IPS-20b (cell line): ENCODE results near the gene ZBTB2.
"Not testable (repeated sequence)": the region's sequence is repeated elsewhere in the genome, so short reads cannot be mapped to it uniquely, and the experiment has no call there.

ENCODE experiments used
- H3K27ac ChIP-seq: one replicate; pipeline ENCODE4 v1.5.1; 2013; ENCODE audit warnings: low read length
- H3K27me3 ChIP-seq: 2 replicates; pipeline ENCODE4 v1.6.1; 2013; ENCODE audit warnings: mild to moderate bottlenecking, low read length, inconsistent platforms; ENCODE audit not compliant: insufficient read depth
- H3K36me3 ChIP-seq: 2 replicates; pipeline ENCODE4 v1.6.1; 2013; ENCODE audit warnings: low read depth, mild to moderate bottlenecking, inconsistent platforms, low read length, moderate library complexity; ENCODE audit not compliant: insufficient read depth
- H3K4me1 ChIP-seq: 2 replicates; pipeline ENCODE4 v1.6.1; 2013; ENCODE audit warnings: mild to moderate bottlenecking, control low read depth, inconsistent platforms, low read length, moderate library complexity; ENCODE audit not compliant: insufficient read depth
- H3K4me3 ChIP-seq: 2 replicates; pipeline ENCODE4 v1.5.1; 2013; ENCODE audit warnings: mild to moderate bottlenecking, low read length, inconsistent platforms
- H3K9ac ChIP-seq: 2 replicates; pipeline ENCODE4 v1.6.1; 2013; ENCODE audit warnings: low read depth, mild to moderate bottlenecking, inconsistent platforms, low read length, moderate library complexity
- H3K9me3 ChIP-seq: 2 replicates; pipeline ENCODE4 v1.6.1; 2013; ENCODE audit warnings: mild to moderate bottlenecking, low read depth, low read length, inconsistent platforms; ENCODE audit not compliant: insufficient read depth

The ZBTB2 gene

DNA sequence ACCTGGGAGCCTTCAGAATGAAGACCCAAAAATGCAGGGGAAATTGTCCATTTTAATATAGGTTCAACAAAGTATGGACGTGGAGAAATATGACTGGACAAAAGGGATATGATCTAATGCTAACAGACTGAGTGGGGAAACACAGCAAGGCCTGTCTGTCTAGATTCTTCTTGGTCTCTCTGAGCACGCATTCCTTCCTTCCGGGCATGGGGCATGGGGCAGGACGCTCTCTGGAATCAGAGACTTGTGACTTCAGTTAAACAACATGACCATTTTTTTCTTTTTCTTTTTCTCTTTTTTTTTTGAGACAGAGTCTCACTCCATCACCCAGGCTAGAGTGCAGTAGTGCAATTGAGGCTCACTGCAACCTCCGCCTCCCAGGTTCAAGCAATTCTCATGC, 31.9 kb downstream of the ZBTB2 start:
- Histone ChIP-seq H3K36me3 (peaks cover 35% of the 10 kb centered on the region; the same call in 1 of the 2 replicates), H3K27me3 (no peaks in the 10 kb centered on the region), H3K9me3 (no peaks in the 10 kb centered on the region), H3K27ac (no peak overlapping the region), H3K4me1 (no peaks in the 10 kb centered on the region), H3K9ac (no peak overlapping the region), H3K4me3 (no peak overlapping the region)

GRCh38 chr6:151358475-151358874, 32.9 kb downstream of the ZBTB2 start:
- Histone ChIP-seq H3K9me3 (no peaks in the 10 kb centered on the region), H3K27me3 (no peaks in the 10 kb centered on the region), H3K36me3 (peaks cover 35% of the 10 kb centered on the region; the same call in 1 of the 2 replicates), H3K27ac (no peak overlapping the region), H3K4me1 (no peaks in the 10 kb centered on the region), H3K4me3 (no peak overlapping the region), H3K9ac (no peak overlapping the region)

DNA sequence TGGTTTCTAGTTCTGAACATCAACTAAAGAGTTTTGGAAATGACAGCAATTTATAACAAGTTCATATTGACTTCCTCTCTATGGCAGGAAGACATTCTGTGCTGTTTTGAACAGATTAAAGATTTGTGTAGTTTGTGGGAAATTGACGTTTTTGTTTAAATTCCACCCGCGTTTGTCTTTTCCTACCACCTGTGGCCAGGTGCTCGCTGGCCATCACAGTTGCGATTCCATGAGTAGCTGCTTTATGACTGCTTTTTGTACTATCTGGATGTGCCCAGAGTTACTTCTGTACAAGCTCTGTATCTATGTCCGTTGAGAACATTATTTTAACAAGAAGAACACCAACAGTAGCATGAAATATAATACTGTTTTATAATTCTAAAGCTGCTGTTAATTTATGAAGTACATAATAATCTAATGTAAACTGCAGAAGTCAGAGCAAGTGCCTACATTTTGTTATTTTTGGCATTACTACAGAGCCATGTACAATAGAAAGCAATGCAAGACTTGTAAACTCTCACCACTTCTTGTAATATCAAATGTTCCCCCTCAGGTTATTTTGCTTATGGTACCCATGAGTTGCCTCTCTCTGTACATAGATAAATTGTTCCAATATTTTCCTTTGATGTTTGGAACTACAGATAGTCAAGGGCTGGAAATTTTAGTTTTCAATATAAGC, 33.5 kb downstream of the ZBTB2 start:
- peaks cover 35% of the 10 kb centered on the region; the same call in 1 of the 2 replicates for H3K36me3 ChIP-seq
- H3K4me1 ChIP-seq, result no peaks in the 10 kb centered on the region
- H3K4me3 ChIP-seq, result no peak overlapping the region
- H3K27ac ChIP-seq, result no peak overlapping the region
- no peak overlapping the region for H3K9ac ChIP-seq
- H3K9me3 ChIP-seq, result no peaks in the 10 kb centered on the region
- no peaks in the 10 kb centered on the region for H3K27me3 ChIP-seq

GRCh38 chr6:151356983-151357382, 34.4 kb downstream of the ZBTB2 start:
- not testable (repeated sequence) for H3K9ac ChIP-seq, H3K4me1 ChIP-seq, H3K27me3 ChIP-seq, H3K9me3 ChIP-seq, H3K4me3 ChIP-seq, H3K27ac ChIP-seq
- H3K36me3 ChIP-seq, result peaks cover 39% of the 10 kb centered on the region; the same call in 1 of the 2 replicates

DNA sequence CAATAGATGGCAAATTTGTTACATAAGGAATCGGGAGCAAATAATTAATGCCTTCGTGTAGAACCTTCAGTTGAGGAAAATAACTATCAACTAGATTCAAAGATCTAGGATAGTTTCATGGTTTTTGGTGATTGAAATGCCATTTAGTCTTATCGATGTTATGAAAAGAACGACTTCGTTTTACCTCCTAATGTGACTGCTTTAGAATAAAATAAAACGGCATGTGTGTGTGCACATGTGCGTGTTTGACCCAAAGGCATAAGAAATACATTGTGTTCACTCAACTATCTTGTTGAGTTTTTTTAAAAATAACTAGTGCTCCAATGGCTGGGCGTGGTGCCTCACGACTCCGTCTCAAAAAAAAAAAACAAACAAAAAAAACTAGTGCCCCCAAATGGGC, 37.6 kb downstream of the ZBTB2 start:
- no peak overlapping the region for H3K9ac ChIP-seq
- no peak overlapping the region for H3K4me3 ChIP-seq
- H3K9me3 ChIP-seq, result no peaks in the 10 kb centered on the region
- no peaks in the 10 kb centered on the region for H3K27me3 ChIP-seq
- no peak overlapping the region for H3K27ac ChIP-seq
- H3K4me1 ChIP-seq, result no peaks in the 10 kb centered on the region
- H3K36me3 ChIP-seq, result peaks cover 36% of the 10 kb centered on the region; the same call in 1 of the 2 replicates

DNA sequence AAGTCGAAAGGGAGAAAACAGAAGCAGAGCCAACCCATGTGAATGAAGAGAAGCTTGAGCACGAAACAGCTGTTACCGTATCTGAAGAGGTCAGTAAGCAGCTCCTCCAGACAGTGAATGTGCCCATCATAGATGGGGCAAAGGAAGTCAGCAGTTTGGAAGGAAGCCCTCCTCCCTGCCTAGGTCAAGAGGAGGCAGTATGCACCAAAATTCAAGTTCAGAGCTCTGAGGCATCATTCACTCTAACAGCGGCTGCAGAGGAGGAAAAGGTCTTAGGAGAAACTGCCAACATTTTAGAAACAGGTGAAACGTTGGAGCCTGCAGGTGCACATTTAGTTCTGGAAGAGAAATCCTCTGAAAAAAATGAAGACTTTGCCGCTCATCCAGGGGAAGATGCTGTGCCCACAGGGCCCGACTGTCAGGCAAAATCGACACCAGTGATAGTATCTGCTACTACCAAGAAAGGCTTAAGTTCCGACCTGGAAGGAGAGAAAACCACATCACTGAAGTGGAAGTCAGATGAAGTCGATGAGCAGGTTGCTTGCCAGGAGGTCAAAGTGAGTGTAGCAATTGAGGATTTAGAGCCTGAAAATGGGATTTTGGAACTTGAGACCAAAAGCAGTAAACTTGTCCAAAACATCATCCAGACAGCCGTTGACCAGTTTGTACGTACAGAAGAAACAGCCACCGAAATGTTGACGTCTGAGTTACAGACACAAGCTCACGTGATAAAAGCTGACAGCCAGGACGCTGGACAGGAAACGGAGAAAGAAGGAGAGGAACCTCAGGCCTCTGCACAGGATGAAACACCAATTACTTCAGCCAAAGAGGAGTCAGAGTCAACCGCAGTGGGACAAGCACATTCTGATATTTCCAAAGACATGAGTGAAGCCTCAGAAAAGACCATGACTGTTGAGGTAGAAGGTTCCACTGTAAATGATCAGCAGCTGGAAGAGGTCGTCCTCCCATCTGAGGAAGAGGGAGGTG, 38.7 kb downstream of the ZBTB2 start:
- H3K27me3 ChIP-seq, result no peaks in the 10 kb centered on the region
- H3K4me3 ChIP-seq, result no peak overlapping the region
- H3K27ac ChIP-seq, result no peak overlapping the region
- no peaks in the 10 kb centered on the region for H3K9me3 ChIP-seq
- no peak overlapping the region for H3K9ac ChIP-seq
- peaks cover 36% of the 10 kb centered on the region; the same call in 1 of the 2 replicates for H3K36me3 ChIP-seq
- H3K4me1 ChIP-seq, result no peaks in the 10 kb centered on the region

DNA sequence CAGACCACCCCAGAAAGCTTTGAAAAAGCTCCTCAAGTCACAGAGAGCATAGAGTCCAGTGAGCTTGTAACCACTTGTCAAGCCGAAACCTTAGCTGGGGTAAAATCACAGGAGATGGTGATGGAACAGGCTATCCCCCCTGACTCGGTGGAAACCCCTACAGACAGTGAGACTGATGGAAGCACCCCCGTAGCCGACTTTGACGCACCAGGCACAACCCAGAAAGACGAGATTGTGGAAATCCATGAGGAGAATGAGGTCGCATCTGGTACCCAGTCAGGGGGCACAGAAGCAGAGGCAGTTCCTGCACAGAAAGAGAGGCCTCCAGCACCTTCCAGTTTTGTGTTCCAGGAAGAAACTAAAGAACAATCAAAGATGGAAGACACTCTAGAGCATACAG, 39.6 kb downstream of the ZBTB2 start:
- no peak overlapping the region for H3K27ac ChIP-seq
- no peaks in the 10 kb centered on the region for H3K9me3 ChIP-seq
- peaks cover 29% of the 10 kb centered on the region; the same call in 1 of the 2 replicates for H3K36me3 ChIP-seq
- H3K27me3 ChIP-seq, result no peaks in the 10 kb centered on the region
- H3K4me3 ChIP-seq, result no peak overlapping the region
- H3K9ac ChIP-seq, result no peak overlapping the region
- no peaks in the 10 kb centered on the region for H3K4me1 ChIP-seq

DNA sequence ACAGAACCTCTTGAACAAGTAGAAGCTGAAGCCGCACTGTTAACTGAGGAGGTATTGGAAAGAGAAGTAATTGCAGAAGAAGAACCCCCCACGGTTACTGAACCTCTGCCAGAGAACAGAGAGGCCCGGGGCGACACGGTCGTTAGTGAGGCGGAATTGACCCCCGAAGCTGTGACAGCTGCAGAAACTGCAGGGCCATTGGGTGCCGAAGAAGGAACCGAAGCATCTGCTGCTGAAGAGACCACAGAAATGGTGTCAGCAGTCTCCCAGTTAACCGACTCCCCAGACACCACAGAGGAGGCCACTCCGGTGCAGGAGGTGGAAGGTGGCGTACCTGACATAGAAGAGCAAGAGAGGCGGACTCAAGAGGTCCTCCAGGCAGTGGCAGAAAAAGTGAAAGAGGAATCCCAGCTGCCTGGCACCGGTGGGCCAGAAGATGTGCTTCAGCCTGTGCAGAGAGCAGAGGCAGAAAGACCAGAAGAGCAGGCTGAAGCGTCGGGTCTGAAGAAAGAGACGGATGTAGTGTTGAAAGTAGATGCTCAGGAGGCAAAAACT, 40.1 kb downstream of the ZBTB2 start:
- Histone ChIP-seq H3K9ac (no peak overlapping the region), H3K9me3 (no peaks in the 10 kb centered on the region), H3K27me3 (no peaks in the 10 kb centered on the region), H3K36me3 (peaks cover 23% of the 10 kb centered on the region; the same call in 1 of the 2 replicates), H3K4me1 (no peaks in the 10 kb centered on the region), H3K4me3 (no peak overlapping the region), H3K27ac (no peak overlapping the region)

DNA sequence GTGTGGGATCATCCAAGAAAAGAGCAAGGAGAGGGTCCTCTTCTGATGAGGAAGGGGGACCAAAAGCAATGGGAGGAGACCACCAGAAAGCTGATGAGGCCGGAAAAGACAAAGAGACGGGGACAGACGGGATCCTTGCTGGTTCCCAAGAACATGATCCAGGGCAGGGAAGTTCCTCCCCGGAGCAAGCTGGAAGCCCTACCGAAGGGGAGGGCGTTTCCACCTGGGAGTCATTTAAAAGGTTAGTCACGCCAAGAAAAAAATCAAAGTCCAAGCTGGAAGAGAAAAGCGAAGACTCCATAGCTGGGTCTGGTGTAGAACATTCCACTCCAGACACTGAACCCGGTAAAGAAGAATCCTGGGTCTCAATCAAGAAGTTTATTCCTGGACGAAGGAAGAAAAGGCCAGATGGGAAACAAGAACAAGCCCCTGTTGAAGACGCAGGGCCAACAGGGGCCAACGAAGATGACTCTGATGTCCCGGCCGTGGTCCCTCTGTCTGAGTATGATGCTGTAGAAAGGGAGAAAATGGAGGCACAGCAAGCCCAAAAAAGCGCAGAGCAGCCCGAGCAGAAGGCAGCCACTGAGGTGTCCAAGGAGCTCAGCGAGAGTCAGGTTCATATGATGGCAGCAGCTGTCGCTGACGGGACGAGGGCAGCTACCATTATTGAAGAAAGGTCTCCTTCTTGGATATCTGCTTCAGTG, 40.8 kb downstream of the ZBTB2 start:
- Histone ChIP-seq H3K36me3 (peaks cover 17% of the 10 kb centered on the region; the same call in 1 of the 2 replicates), H3K27ac (no peak overlapping the region), H3K9me3 (no peaks in the 10 kb centered on the region), H3K27me3 (no peaks in the 10 kb centered on the region), H3K9ac (no peak overlapping the region), H3K4me3 (no peak overlapping the region), H3K4me1 (no peaks in the 10 kb centered on the region)

DNA sequence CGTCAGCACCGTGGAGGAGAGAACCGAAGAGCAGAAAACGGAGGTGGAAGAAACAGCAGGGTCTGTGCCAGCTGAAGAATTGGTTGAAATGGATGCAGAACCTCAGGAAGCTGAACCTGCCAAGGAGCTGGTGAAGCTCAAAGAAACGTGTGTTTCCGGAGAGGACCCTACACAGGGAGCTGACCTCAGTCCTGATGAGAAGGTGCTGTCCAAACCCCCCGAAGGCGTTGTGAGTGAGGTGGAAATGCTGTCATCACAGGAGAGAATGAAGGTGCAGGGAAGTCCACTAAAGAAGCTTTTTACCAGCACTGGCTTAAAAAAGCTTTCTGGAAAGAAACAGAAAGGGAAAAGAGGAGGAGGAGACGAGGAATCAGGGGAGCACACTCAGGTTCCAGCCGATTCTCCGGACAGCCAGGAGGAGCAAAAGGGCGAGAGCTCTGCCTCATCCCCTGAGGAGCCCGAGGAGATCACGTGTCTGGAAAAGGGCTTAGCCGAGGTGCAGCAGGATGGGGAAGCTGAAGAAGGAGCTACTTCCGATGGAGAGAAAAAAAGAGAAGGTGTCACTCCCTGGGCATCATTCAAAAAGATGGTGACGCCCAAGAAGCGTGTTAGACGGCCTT, 41.6 kb downstream of the ZBTB2 start:
- Histone ChIP-seq H3K27ac (no peak overlapping the region), H3K4me3 (no peak overlapping the region), H3K9me3 (no peaks in the 10 kb centered on the region), H3K4me1 (no peaks in the 10 kb centered on the region), H3K27me3 (no peaks in the 10 kb centered on the region), H3K9ac (no peak overlapping the region), H3K36me3 (peaks cover 15% of the 10 kb centered on the region; the same call in 1 of the 2 replicates)

DNA sequence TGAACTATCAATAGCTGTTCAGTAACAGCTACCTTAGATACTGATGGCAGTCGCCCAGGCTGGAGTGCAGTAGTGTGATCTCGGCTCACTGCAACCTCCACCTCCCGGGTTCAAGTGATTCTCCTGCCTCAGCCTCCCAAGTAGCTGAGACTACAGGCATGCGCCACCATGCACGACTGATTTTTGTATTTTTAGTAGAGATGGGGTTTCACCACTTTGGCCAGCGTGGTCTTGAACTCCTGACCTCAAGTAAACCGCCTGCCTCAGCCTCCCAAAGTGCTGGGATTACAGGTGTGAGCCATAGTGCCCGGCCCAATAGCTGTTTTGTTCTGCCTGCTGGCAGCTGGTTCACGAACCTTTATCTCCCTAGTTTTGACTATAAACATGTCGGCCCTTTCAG, 48.6 kb downstream of the ZBTB2 start:
- H3K4me1 ChIP-seq, H3K4me3 ChIP-seq, H3K9ac ChIP-seq, H3K36me3 ChIP-seq, H3K27me3 ChIP-seq, H3K9me3 ChIP-seq, H3K27ac ChIP-seq: not testable (repeated sequence)
